ENCODE measurements around the gene SYDE1. TPM values are rescaled to one million over a fixed set of nuclear protein-coding genes. Genes with fewer than 3 reads are reported as not detected.

The SYDE1 gene
- total and polyA plus RNA-seq, 2 of the 4 experiments (the other 2 are of a cell fraction), result 19.4 to 64.9 TPM

DNA sequence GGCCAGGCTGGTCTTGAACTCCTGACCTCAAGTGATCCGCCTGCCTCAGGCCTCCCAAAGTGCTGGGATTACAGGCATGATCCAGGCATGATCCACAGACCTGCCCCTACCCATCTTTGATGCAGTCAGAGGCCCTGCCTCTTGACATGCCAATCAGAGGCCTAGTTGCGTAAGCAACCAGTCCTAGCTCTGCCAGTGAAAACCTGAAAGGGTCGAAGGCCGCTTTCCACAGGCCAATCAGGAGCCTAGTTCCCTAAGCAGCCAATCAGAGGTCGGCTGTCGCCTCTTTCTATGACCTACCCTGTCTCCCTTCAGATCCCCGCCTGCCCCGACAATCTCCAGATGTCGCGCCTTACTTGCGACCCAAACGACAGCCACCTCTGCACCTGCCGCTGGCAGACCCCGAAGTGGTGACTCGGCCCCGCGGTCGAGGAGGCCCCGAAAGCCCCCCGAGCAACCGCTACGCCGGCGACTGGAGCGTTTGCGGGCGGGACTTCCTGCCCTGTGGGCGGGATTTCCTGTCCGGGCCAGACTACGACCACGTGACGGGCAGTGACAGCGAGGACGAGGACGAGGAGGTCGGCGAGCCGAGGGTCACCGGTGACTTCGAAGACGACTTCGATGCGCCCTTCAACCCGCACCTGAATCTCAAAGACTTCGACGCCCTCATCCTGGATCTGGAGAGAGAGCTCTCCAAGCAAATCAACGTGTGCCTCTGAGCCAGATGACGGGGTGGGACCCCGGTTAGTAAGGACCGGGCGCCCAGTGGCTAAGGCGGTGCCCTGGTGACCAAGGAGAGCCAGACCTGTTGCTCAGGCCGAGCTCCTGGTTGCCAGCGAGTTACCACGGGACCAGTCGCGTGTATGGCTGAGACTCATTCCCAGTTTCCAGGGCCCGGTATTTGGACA, 6.3 kb downstream of the SYDE1 start:
- Histone ChIP-seq H3K9me3 (ENCODE audit: control insufficient read depth, insufficient read depth, low read length) (no peaks in the 10 kb centered on the region), H3K4me2 (ENCODE audit: low read depth, low read length) (no peak overlapping the region), H4K20me1 (ENCODE audit: insufficient read depth, low read length) (peaks cover 42% of the 10 kb centered on the region), H2BK20ac (ENCODE audit: low read depth, low read length) (no peak overlapping the region), H3K27ac (ENCODE audit: insufficient read depth, low read length) (no peak overlapping the region), H4K8ac (ENCODE audit: low read depth in 2 of 2, low read length in 2 of 2) (no peak overlapping the region), H3K9ac (ENCODE audit: low read depth, low read length) (no peak overlapping the region), H4K91ac (ENCODE audit: insufficient read depth, low read depth, low read length) (no peak overlapping the region), H3K56ac (ENCODE audit: extremely low read depth, insufficient read depth, low read length) (no peak overlapping the region), H3K79me1 (ENCODE audit: low read depth in 1 of 2, low read length in 2 of 2) (peaks cover 15 to 70% of the 10 kb centered on the region in 2 experiments), H2AFZ (replicated peaks; ENCODE audit: low read length, poor library complexity) (no peak overlapping the region), H3K14ac (replicated peaks; ENCODE audit: low read depth, low read length) (no peak overlapping the region), H3K36me3 (ENCODE audit: control insufficient read depth, insufficient read depth, low read length) (peaks cover 92% of the 10 kb centered on the region), H2BK5ac (ENCODE audit: low read depth, low read length, poor library complexity, severe bottlenecking) (no peak overlapping the region), H3K9me1 (ENCODE audit: insufficient read depth, low read length) (peaks cover 10% of the 10 kb centered on the region; the same call in 1 of the 2 replicates), H3K4me1 (ENCODE audit: control insufficient read depth, insufficient read depth, low read length) (peaks cover 2% of the 10 kb centered on the region; the same call in 1 of the 2 replicates), H2BK120ac (ENCODE audit: low read depth, low read length) (no peak overlapping the region), H4K5ac (ENCODE audit: low read depth, low read length) (no peak overlapping the region), H2BK15ac (ENCODE audit: low read depth, low read length) (no peak overlapping the region), H3K27me3 (ENCODE audit: control insufficient read depth, insufficient read depth, low read length) (no peaks in the 10 kb centered on the region), H3K18ac (ENCODE audit: low read depth, low read length) (no peak overlapping the region), H3K23ac (ENCODE audit: low read depth, low read length) (no peak overlapping the region), H3K4me3 (ENCODE audit: insufficient read depth, low read depth, low read length) (no peak overlapping the region), H2AK5ac (ENCODE audit: low read depth, low read length) (no peak overlapping the region), H2AK9ac (replicated peaks; ENCODE audit: low read depth, low read length, poor library complexity) (peak overlapping the region; percentile 44), H3K4ac (ENCODE audit: low read depth, low read length) (no peak overlapping the region)
- POLR2A ChIA-PET (ENCODE audit: unreplicated experiment), result interaction anchor here (0.9 kb wide), 1 partner anchor 12 kb away, joined by 3 read pairs; no protein-coding TSS in a partner anchor
- intact Hi-C loops (cut with micrococcal nuclease) (no loop called here), dilution Hi-C loops (cut with HindIII; ENCODE audit: low sequenced_read_pairs, unreplicated experiment) (no loop called here), in situ Hi-C loops (cut with MboI; ENCODE audit: low sequenced_read_pairs) (loop anchor here (10.0 to 25.0 kb wide), 2 partner anchors 141 to 1074 kb away; partner anchors contain the start of genes AP1M1 and FAM32A)
- ATAC-seq (ENCODE audit: low read depth) (no peak; the same call in 1 of the 2 replicates), DNase-seq (no peak)
- WGBS, 2 experiments (ENCODE audit: extremely low coverage in 2 of 2, insufficient read length in 1 of 2), result 95% methylated on average over 46 of the region's 58 CpGs; no CpG with 5 or more reads in 1 of the 2 experiments
- TSS peak; percentile 68 for BruUV-seq (replicated peaks)
- CTCF ChIA-PET, result interaction anchor here (0.5 kb wide), 1 partner anchor 13 kb away, joined by 3 read pairs; no protein-coding TSS in a partner anchor
- TF ChIP-seq CHD1 (IDR thresholded peaks at IDR 0.05; ENCODE audit: low read depth, low read length) (no peak), SMC3 (IDR thresholded peaks at IDR 0.05; ENCODE audit: low read depth, low read length) (no peak)

Measured in IMR-90 (cell line).